ENCODE data around the gene MYO1F.
"Not testable (repeated sequence)": the region's sequence is repeated elsewhere in the genome, so short reads cannot be mapped to it uniquely, and the experiment has no call there.

The MYO1F gene

DNA sequence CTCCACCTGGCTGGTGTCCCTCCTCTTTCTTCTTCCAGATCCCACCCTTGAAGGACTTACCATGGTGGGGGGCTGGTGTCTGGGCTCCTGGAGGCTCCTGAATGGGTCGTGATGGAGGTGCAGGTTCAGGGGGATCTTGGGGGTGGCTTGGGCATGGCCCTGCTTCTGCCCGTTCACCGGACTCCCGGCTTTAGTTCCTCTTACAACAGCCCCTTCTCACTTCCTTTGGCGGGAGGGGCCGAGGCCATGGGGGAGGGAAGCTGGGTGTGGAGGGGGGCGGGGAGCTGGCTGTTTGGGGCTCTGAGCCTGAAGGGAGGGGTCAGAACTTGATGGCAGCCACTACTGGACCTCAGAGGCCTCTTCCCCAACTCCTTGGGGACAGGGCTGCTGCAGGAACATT lies at the start of gene MYO1F:
Gene MYO1F, minus strand, starts transcription at position 196 of the 400 bp plus-strand sequence. Its CDS starts 133 bp downstream, at position 63.
- no peak for DNase-seq (ENCODE audit: low read depth)

DNA sequence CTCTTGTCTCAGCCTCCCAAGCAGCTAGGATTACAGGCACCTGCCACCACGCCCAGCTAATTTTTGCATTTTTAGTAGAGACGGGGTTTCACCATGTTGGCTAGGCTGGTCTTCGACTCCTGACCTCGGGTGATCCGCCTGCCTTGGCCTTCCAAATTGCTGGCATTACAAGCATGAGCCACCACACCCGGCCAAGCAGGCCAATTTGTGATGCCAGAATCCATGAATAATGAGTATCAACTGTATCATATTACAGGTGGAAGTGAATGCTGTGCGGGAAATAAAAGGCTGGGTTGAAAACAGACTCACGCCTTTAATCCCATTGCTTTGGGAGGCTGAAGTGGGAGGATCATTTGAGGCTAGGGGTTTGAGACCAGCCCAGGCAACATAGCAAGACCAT lies 49.6 kb upstream of the MYO1F start:
- no peak for DNase-seq (ENCODE audit: low read depth)

DNA sequence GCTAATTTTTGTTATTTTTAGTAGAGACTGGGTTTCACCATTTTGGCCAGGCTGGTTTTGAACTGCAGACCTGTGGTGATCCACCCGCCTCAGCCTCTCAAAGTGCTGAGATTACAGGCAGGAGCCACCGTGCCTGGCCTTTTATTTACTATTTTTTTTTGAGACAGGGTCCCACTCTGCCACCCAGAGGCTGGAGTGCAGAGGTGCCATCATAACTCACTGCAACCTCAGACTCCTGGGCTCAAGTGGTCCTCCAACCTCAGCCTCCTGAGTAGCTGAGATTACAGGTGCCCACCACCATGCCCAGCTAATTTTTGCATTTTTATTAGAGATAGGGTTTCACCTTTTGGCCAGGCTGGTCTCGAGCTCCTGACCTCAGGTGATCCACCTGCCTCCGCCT lies 45.6 kb upstream of the MYO1F start:
- DNase-seq (ENCODE audit: low read depth) = not testable (repeated sequence)

DNA sequence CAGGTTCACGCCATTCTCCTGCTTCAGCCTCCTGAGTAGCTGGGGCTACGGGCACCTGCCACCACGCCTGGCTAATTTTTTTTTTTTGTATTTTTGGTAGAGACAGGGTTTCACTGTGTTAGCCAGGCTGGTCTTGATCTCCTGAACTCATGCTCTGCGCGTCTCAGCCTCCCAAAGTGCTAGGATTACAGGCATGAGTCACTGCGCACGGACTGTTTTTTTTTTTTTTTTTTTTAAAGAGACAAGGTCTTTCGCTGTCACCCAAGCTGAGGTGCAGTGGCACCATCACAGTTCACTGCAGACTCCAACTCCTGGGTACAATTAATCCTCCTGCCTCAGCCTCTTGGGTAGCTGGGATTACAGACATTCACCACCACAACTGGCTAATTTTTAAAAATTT lies 41.5 kb upstream of the MYO1F start:
- no peak for DNase-seq (ENCODE audit: low read depth)

DNA sequence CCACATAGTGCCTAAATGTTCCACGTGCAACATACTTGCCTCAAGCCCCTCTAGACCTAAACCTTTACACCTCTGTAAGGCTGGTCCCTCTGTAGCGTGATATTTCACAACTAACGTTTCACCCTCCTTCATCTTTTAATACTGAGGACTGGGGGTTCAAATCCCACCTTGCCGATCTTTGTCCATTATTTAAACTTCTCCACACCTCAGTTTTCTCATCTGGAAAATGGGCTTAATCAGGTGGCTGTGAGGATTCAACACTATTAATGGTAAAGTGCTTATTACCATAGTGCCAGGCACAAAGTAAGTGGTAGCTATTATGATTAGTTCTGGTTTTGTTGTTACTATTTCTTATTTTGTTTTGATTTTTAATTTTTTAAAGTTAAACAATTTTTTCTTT lies 40.7 kb upstream of the MYO1F start:
- no peak for DNase-seq (ENCODE audit: low read depth)

DNA sequence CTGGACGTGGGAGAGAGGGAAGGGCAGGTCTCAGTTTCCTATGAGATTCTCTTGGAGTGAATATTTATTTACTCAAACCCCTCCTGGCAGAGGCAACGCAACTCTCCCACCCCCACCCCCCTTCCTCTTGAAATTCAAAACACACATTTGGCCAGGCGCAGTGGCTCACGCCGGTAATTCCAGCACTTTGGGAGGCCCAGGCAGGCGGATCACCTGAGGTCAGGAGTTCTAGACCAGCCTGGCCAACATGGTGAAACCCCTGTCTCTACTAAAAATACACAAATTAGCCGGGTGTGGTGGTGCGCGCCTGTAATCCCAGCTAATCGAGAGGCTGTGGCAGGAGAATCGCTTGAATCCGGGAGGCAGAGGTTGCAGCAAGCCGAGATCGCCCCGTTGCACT lies 40.1 kb upstream of the MYO1F start:
- DNase-seq (ENCODE audit: low read depth) = not testable (repeated sequence)

DNA sequence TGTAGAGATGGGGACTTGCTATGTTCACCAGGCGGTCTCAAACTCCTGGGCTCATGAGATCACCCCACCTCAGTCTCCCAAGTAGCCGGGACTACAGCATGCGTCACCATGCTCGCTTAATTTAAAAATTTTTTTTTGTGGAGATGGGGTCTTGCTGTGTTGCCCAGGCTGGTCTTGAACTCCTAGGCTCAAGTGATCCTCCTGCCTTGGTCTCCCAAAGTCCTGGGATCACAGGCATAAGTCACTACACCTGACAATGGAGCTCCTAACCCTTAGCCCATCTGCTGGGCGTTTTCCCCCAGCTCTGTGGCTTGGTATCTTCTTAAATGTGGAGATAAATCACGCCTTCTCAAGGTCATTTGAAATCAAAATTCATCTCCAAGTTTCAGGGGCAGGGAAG lies 39.6 kb upstream of the MYO1F start:
- no peak for DNase-seq (ENCODE audit: low read depth)

DNA sequence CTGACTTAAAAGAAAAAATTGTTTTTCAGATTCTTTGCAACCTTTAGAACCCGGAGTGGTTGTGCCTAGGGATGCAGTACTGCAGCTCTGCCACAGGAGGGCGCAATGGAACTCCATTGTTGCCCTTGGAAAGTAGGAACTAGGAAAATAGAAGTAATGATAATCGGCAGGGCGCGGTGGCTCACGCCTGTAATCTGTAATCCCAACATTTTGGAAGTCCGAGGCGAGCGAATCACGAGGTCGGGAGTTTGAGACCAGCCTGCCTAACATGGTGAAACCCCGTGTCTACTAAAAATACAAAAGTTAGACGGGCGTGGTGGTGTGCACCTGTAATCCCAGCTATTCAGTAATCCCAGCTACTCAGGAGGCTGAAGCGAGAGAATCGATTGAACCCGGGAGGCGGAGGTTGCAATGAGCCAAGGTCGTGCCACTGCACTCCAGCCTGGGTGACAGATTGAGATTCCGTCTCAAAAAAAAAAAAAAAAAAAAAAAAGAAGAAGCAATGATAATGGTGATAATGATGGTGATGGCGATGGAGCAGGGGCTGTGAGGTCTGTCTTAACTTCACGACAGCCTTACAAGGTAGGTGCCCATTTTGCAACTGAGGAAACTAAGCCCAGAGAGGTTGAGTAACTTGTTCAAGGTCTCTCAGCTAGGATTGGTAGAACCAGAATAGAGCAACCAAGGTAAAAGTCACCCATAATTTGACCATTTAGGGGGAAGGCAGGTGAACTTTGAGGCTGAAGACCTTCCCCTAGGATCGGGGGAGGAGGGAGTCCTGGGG lies 38.8 kb upstream of the MYO1F start:
- DNase-seq (ENCODE audit: low read depth) = no peak

DNA sequence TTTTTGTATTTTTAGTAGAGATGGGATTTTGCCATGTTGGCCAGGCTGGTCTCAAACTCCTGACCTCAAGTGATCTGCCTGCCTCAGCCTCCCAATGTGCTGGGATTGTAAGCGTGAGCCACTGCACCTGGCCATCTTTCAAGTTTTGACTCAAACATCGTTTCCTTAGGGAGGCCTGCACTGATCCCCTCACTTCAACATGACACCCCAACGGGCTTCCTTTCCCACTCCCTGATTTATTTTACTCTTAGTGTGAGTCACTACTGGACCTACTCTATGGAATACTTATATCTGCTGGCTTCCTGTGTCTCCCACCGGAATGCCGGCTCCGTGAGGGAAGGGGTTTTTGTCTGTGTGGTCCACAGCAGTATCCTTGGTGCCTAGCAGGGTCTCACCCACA lies 37.8 kb upstream of the MYO1F start:
- DNase-seq (ENCODE audit: low read depth) = no peak

DNA sequence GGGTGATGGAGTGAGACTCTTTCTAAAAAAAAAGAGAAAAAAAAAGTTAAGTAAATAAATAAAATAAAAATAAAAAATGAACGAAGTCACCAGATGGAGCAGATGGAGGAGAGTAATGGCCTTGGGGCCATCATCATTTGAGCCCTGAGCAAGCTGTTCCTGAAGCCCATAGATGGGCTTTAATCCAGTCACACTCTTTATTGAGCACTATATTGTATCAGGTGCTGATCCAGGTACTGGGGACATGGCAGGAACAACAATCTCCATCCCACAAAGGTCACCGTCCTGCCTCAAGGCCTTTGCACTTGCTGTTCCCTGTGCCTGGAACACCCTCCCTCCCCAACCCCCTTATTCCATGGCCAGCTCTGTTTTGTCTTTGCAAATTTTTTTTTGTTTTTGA lies 37.2 kb upstream of the MYO1F start:
- DNase-seq (ENCODE audit: low read depth) = no peak

DNA sequence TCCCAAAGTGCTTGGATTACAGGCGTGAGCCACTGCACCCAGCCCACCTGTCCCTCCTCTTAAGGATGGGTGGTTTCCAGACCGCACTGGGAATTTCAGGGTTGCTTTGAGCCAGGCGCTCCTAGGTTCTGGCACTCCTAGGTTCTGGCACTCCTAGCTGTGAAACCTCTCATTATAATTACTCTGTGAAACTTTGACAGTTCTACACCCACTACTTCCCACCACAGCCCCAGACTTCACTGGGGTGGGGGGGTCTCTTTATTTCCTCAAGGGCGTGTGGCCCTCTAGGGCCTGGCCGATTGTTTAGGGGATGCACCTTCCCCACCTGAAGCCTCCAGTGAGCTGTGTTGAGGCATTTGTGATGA lies 35.5 kb upstream of the MYO1F start:
- DNase-seq (ENCODE audit: low read depth) = no peak

DNA sequence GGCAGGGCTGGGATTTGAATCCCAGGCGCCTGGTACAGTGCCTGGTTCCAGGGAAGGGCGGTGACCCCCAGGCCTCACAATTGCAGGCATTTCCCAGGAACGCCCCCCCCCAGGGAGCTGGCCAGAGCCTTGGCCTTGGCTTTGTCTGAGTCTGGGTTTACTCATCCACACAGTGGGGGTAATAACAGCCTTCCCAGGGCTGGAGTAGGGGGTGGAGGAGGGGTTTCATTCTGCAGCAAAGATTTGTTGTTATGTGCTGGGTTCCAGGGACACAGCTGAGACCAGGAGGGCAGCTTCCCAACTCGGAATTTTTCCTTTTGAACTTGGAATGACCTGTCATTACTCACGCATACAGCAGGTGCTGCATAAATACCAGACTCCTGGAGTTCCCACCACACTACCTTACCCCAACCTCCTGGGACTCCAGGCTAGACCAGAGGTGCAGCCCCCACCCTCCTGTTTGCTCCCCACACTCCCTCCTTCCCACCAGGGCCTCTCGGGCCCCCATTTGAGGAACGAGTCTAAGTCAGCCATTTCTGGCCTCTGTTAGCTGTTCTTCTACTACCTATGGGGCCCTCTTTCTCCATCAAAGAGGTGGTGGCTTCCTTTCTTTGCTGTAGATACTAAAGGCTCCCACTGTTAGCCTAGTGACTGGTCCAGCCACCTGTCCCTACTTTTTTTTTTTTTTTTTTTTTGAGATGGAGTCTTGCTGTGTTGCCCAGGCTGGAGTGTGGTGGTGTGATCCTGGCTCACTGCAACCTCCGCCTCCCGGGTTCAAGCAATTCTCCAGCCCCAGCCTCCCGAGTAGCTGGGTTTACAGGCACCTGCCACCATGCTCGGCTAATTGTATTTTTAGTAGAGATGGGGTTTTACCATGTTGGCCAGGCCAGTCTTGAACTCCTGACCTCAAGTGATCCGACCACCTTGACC lies 34.9 kb upstream of the MYO1F start:
- no peak for DNase-seq (ENCODE audit: low read depth)

DNA sequence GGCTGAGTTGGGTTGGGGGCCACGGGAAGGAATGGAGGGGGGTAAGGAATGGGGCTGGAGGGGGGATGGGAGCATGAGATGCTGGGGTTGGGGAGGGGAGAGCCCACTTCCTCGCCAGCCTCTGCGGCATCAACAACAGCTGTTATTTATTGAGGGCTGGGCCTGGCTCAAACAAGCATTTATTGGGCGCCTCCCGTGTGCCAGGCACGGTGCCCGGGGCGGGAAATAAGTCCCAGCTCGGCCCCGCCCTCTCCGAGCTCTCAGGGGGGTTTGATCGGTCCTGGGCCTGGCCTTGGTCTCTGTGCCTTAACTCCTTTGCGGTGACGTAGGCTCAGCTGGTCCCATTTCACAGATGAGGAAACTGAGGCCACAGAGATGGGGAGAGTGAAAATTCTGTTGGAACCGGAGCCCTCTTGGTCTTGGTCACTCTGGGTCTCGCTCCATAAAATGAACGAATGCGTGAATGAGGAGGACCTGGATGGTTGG lies 34.2 kb upstream of the MYO1F start:
- no peak for DNase-seq (ENCODE audit: low read depth)

DNA sequence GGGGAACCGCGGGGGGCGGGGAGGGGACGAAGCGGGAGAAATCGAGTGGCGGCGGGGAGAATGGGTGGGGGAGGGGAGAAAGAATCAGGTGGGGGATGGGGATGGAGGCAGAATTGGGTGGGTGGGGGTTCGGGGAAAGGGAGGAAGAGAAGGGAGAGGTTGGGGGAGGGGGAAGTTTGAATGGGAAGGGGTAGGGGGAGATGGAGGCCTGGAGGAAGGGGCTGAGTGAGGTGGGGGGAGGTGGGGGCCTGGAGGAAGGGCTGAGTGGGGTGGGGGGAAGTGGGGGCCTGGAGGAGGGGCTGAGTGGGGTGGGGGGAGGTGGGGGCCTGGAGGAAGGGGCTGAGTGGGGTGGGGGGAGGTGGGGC lies 33.7 kb upstream of the MYO1F start:
- DNase-seq (ENCODE audit: low read depth) = no peak

DNA sequence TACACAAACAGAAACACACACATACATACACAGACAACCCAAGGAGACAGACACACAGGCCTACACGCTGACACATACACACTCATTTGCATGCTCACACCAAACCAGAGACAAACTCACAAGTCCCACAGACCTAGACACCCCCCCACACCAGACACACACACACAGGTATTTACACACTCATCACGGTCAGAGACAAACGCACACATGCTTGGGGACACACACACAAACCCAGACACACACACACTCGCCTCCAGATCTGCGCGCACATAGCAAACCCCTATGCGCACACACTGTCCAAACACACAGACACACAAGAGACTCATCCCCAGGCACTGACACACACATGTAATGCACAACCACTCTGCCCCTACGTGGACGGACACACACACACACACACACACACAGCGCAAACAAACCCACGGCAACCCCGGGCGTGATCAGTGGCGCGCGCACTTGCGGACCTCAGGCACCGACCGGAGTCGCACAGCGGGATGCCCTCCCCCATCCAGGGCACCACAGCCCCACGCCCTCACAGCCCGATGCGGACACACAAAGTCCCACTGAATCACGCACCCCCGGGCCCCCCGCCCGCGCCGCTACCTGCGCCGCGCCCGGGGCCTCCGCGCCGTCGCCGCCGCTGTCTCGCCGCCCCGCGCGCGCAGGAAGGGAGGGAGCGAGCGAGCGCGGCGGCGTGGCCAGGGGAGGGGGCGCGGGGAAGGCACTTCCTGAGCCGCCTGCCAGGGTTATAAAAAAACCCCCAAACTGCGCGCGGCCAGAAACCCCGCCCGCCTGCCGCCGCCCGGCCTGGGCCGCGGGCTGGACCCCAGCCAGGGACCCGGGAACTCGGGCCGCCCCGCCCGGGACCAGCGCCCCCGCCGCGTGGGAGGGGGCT lies 33.0 kb upstream of the MYO1F start, which contains the start of gene ADAMTS10:
Gene ADAMTS10, minus strand, starts transcription at position 675 of the 895 bp plus-strand sequence. CDS start 5,005 bp downstream, outside the sequence.
- no peak for DNase-seq (ENCODE audit: low read depth)

DNA sequence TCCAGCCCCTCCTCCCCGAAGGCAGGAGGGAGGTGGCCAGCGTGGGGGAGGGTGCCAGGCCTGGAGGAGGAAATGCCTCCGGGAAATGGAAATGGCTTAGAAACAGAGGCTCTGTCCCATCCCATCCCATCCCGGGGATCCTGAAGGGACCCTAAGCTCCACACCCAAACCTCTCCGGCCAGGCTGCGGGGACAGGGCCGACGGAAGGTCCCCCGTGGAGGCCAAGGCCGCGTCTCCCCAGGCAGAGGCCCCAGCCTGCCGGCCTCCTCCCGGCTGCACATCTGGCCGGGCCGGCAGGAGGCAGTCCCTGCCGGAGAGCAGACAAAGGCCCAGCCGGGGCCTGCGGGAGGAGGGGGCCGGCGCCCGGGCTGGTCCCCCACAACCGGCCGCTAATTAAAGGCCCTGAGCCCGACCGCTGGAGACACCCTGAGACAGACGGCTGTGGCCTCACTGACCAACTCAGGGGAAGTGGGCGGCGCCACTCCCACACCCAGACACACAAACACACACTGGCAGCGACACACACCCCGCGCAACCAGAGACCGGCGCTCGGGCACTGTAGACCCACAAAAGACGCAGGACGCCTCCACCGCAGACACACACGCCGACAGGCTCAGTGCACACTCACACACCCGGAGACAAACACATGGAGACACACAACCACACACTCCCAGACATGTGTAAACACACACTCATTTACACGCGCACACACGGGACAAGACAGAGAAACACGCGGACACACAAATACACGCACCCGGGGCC lies 32.2 kb upstream of the MYO1F start:
- no peak for DNase-seq (ENCODE audit: low read depth)

DNA sequence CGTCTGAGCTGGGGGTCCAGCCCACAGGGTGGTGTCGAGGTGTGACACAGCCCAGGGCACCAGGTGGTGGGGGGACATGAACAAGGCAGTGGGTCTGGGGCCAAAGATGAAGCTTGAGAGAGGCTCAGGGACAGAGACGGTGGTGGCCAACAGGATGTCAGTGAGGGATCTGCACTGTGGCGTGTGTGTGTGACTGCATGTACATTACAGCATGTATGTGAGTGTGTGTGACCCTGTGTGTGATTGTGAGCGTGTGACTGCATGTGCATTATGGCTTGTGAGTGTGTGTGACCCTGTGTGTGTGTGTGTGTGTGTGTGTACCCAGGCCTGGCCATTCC lies 31.7 kb upstream of the MYO1F start:
- no peak for DNase-seq (ENCODE audit: low read depth)

DNA sequence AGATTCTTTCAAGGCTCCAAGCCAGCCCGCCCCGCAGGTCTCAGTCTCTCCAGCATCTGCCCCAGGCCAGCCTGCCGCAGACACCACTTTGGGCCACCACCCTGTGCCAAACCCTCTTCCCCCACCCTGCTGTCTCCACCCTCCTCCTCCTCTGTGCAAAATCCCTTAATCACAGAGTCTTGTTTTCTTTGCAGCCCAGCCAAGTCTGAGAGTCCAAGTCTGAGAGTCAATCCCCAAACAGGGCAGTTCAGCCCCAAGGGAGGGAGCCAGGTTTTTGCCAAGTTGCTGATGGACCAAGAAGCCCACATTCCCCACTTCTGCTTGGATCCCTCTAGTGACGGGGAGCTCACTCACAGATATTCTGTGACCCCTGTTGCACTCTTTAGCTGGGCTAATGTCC lies 30.1 kb upstream of the MYO1F start:
- DNase-seq (ENCODE audit: low read depth) = no peak

DNA sequence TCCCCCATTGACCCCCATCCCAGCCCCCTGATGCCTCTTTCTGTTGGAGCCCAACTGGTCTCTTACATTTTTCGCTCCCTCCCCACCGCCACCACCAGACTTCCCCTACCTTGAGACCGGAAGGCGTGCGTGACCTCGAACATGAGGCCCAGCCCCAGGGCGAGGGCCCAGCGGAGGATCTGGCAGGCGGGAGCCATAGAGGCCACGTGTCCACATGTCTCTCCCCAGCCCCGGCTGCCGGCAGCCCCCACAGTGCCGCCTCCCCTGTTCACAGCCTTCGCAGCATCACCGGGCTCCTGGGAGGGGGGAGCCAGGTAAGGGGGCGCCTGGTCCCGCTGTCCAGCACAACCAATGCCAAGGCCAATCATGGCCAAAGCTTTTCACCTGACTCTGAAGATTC lies 28.3 kb upstream of the MYO1F start:
- no peak for DNase-seq (ENCODE audit: low read depth)

DNA sequence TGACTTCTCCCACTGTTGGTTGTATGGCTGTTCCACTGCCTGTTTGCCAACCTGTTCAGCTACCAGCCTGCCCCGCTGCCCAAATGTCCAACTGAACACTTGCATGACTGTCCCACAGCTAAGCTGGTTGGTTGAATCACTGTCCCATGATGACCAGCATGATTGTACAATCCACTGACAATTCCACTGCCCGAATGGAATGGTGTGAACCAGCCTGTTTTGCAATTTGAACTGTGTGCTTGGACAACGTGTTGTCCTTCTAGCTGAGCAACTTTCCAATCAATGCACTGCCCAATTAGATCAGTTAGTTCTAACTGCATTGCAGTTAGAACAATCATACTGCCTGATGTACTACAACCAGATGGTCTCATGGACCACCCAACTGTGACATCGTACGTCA lies 24.6 kb upstream of the MYO1F start:
- no peak for DNase-seq (ENCODE audit: low read depth)

DNA sequence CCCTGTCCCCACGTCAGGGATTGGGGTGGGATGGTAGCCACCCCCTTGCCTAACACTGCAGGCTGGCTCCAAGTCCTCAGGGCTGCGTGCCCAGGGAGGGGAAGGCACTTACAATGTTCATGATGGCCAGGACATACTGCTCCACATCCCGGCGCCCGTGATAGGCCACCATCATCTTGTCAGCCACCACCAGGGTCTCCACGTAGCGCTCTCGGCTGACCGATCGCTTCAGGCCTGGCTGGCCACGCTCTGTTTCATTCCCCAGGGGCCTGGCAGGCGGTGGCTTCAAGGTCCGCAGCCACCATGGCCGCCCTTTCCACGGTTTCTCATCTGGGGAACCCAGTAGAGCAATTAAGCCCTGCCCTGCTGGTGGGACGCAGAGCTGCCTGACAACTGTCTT lies 23.6 kb upstream of the MYO1F start:
- DNase-seq (ENCODE audit: low read depth) = no peak

All from HS-27A (cell line).